GM21381 (cell line): ENCODE measurements around the gene PTBP1.
A peak's percentile ranks its signal among the peaks of the same experiment; 100 is the strongest.

Source experiments
- ATAC-seq: cut with Tn5 transposase; IDR thresholded peaks from one replicate; pipeline ENCODE4 v1.9.1; 2021; ENCODE audit warnings: mild to moderate bottlenecking, moderate library complexity; ENCODE audit not compliant: unreplicated experiment

Gene PTBP1

GRCh38 chr19:796692-797527 lies at the start of gene PTBP1:
TSS of gene PTBP1 (plus strand) at chr19:797452. CDS start at chr19:797498, 46 bp downstream.
- ATAC-seq, result peak; percentile 74

- ATAC-seq, result no peak
These were observed 49.0 kb upstream of the PTBP1 start for GRCh38 chr19:748274-748598.

GRCh38 chr19:749811-750210 lies 47.4 kb upstream of the PTBP1 start:
- no peak for ATAC-seq

GRCh38 chr19:750640-751423 lies 46.4 kb upstream of the PTBP1 start, which contains the start of gene MISP:
TSS of gene MISP (plus strand) at chr19:751112. CDS start at chr19:756947, 5,835 bp downstream.
- no peak for ATAC-seq

- ATAC-seq, result no peak
These were observed 45.5 kb upstream of the PTBP1 start for GRCh38 chr19:751501-752341.

GRCh38 chr19:752652-753517 lies 44.4 kb upstream of the PTBP1 start:
- no peak for ATAC-seq

- no peak for ATAC-seq
These were observed 42.7 kb upstream of the PTBP1 start for GRCh38 chr19:754530-754929.

- ATAC-seq, result no peak
These were observed 42.2 kb upstream of the PTBP1 start for GRCh38 chr19:755063-755462.

GRCh38 chr19:756236-756635 lies 41.0 kb upstream of the PTBP1 start:
- no peak for ATAC-seq

GRCh38 chr19:756821-757688 lies 40.2 kb upstream of the PTBP1 start:
- no peak for ATAC-seq

- ATAC-seq, result no peak
These were observed 39.2 kb upstream of the PTBP1 start for GRCh38 chr19:757811-758668.

- no peak for ATAC-seq
These were observed 34.1 kb upstream of the PTBP1 start for GRCh38 chr19:763181-763580.

GRCh38 chr19:763869-764268 lies 33.4 kb upstream of the PTBP1 start:
- no peak for ATAC-seq

- no peak for ATAC-seq
These were observed 33.0 kb upstream of the PTBP1 start for GRCh38 chr19:764301-764700.

- no peak for ATAC-seq
These were observed 32.0 kb upstream of the PTBP1 start for GRCh38 chr19:765179-765738.

- ATAC-seq, result no peak
These were observed 28.8 kb upstream of the PTBP1 start for GRCh38 chr19:768424-768823.

GRCh38 chr19:769616-770015 lies 27.6 kb upstream of the PTBP1 start:
- no peak for ATAC-seq

GRCh38 chr19:771332-771785 lies 25.9 kb upstream of the PTBP1 start:
- ATAC-seq, result no peak
